HK-2 (cell line): Measurements from ENCODE around the gene FLNA.
A peak's percentile ranks its signal among the peaks of the same experiment; 100 is the strongest.
"Not testable (repeated sequence)": the region's sequence is repeated elsewhere in the genome, so short reads cannot be mapped to it uniquely, and the experiment has no call there.

Source experiments
- DNase-seq: peaks from one replicate; pipeline ENCODE4 v3.0.0-alpha.2; 2018; ENCODE audit not compliant: unreplicated experiment

FLNA gene

GRCh38 chrX:154399527-154400368 is 25.3 kb upstream of the FLNA start:
- DNase-seq: no peak

GRCh38 chrX:154398668-154399526 is 24.5 kb upstream of the FLNA start:
- DNase-seq: peak; percentile 81

GRCh38 chrX:154397888-154398667 is 23.6 kb upstream of the FLNA start, which contains the start of gene RPL10:
Gene RPL10 (plus strand): TSS chrX:154398377. CDS start chrX:154398520, 143 bp downstream.
- DNase-seq: peak; percentile 95

GRCh38 chrX:154396973-154397887 is 22.8 kb upstream of the FLNA start:
- DNase-seq: peak; percentile 86

- DNase-seq: not testable (repeated sequence)
Observed at GRCh38 chrX:154396363-154396762, 21.9 kb upstream of the FLNA start.

- DNase-seq: not testable (repeated sequence)
Observed at GRCh38 chrX:154389812-154390747, 15.6 kb upstream of the FLNA start.

GRCh38 chrX:154388649-154389048 is 14.2 kb upstream of the FLNA start:
- not testable (repeated sequence) for DNase-seq

- DNase-seq: not testable (repeated sequence)
Observed at GRCh38 chrX:154388094-154388493, 13.7 kb upstream of the FLNA start.

- DNase-seq: no peak
Observed at GRCh38 chrX:154384284-154384892, 10.0 kb upstream of the FLNA start.

GRCh38 chrX:154383359-154384283 is 9.2 kb upstream of the FLNA start:
- peak; percentile 16 for DNase-seq

- DNase-seq: peak; percentile 21
Observed at GRCh38 chrX:154382483-154383069, 8.1 kb upstream of the FLNA start.

GRCh38 chrX:154381271-154381670 is 6.8 kb upstream of the FLNA start:
- no peak for DNase-seq

GRCh38 chrX:154380787-154381186 is 6.4 kb upstream of the FLNA start:
- DNase-seq: no peak

- DNase-seq: no peak
Observed at GRCh38 chrX:154380153-154380552, 5.7 kb upstream of the FLNA start.

- DNase-seq: no peak
Observed at GRCh38 chrX:154379569-154379951, 5.1 kb upstream of the FLNA start.

GRCh38 chrX:154378799-154379568 is 4.5 kb upstream of the FLNA start, which contains the start of gene EMD:
Gene EMD (plus strand): TSS chrX:154379295. CDS start chrX:154379485, 190 bp downstream.
- peak; percentile 98 for DNase-seq
